HG02759 (cell line): ENCODE results near the gene RAP1A.
"Not testable (repeated sequence)": the region's sequence is repeated elsewhere in the genome, so short reads cannot be mapped to it uniquely, and the experiment has no call there.

Source experiments
- ATAC-seq: cut with Tn5 transposase; IDR thresholded peaks from one replicate; pipeline ENCODE4 v1.9.1; 2021; ENCODE audit warnings: mild to moderate bottlenecking, moderate library complexity; ENCODE audit not compliant: unreplicated experiment

Gene RAP1A

DNA sequence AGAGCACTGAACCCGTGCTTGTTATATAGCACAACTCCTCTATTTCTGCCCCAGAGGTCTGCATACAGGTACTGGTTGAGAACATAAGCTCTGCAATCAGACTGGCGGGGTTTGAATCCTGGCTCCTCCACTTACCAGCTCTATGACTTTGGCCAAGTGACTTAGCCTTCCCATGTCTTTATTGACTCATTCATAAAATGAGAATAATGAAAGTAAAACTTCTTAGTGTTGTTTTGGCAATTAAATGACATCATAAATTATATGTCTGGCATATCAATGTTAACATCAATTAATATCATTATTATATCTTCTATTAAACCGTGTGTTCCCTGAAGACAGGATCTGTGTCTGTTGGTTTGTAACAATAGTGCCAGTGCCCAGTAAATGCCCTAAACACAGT is 115.3 kb downstream of the RAP1A start:
- ATAC-seq = no peak

DNA sequence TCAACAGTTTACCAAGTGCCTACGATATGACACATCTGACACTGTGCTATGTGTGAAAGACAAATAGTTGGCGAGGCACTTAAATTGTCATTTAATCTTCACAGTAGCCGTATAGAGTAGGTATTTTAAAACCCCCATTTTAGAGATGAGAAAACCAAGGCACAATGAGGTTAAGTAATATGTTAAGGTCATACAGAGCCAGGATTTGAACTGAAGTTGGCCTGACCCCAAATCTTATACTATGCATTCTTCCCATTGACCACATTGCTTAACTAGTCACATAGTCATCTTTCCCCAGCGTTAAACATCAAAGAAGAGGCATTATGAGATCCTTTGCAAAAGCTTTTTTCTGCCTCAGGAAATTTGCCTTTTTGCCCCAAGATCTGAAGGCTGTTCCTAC is 115.7 kb downstream of the RAP1A start:
- ATAC-seq = no peak

DNA sequence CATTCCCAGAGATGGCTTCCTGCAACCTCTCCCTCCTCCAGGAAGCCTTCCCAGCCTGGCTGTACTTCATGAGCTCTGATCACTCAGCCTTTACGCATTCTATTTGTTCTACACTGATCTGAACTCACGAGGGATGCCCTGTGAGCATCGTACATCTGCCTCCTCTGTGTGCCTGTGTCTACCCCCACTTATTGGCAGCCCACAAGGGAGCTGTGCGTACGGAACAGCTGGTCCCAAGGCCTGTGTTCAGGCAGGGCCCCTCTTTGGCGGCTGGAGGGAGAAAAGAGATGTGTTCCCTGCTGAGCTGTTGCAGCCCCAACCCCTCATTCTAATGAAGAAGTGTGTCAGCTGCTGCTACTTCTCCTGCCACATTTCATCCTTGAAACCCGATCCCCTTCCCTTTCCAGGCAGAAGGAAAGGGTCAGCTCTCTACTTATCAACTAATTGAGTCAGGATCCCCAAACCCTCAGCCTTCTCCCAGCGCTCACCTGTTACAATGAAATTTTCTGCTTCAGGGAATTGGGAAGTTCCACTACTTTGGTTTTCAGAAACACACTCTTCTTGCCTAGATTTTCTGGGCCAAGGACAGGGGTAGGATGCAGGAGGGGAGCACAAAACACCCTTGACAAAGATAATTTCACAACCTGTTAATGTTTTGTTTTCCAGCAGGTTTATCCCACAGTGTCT is 116.4 kb downstream of the RAP1A start:
- no peak for ATAC-seq

DNA sequence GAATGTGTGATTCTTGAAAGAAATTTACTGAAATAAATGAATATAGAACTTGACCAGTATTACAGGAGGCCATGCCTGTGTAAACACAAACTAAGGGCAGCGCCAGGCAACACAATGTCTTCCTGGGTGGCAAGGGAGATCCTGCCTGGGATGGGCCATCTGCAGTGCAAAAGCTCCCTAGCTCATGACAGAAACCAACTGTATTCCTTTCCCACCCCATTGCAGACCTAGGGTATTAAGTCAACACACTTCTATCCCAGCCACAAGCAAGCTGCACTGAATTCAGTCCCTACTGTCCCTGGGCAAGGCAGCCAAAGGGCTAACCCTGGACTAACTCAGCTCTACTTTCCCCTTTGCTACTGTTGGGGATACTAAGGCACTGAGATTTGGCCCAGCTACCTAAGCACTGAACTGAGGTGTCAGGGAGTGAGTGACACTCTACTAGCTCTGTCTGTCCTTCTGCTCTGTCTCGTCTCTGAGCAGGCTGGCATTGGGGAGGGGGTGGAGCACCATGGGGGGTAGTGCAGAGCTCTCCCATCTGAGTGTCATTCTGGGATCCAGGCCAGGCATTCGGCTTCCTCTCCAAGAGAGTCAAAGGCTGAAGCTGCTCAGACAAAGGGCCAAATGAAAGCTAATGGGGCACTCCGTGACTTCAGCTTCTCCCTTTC is 117.1 kb downstream of the RAP1A start:
- no peak for ATAC-seq

DNA sequence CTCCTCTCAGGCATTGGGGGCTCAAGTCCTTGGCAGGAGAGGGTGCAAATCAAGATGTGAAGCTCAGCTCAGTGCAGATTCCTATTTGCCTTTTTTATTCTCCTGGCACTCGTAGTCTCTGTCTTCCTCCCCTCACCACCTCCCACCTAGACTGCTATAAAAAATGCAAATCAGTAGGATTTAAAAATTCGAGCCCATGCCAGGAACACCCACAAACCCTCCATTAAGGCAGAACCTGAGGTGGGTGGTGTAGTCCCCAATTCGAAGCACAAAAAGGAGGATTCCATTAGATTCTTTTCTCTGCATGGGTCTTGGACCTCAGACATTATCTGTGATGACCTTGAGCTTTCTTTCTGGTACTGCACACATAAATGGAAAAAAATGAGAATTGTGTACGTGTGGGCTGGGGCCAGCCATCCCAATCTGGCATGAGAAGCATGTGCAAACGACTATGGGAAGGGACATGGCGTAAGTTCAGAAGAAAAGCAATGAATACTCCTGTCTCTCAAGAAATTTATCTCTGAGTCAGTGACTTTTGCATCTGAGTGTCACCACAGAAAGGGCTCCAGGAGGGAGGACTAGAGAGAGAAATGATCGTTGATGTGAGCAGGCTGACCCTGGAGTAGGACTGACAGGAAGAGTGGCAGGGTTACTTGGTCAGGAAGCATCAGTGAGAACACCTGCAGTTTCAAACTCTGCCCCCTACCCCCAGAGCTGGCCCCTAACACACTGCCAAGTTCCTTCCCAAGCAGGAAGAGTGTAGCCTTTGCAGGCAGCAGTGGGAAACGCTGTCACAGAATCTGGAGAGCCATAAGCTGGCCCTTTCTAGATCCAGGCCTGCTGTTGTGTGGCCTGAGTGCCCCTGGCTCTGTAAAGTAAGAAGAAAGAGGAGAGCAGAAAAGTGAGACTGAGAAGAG is 117.9 kb downstream of the RAP1A start:
- no peak for ATAC-seq

DNA sequence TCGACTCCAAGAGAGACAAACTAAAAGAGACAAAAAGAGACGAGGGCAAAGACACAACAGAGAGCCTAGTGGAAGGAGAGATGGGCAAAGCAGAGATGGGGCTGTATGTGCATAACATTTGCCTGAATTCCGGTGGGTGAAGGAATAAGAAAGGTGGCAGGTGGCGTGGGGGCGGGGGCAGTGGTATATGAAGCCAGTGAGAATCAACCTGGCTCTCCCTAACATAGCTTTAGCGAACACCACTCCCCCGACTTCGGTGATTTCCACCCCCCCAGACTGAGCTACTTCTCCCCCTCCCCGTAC is 118.5 kb downstream of the RAP1A start:
- ATAC-seq = no peak

DNA sequence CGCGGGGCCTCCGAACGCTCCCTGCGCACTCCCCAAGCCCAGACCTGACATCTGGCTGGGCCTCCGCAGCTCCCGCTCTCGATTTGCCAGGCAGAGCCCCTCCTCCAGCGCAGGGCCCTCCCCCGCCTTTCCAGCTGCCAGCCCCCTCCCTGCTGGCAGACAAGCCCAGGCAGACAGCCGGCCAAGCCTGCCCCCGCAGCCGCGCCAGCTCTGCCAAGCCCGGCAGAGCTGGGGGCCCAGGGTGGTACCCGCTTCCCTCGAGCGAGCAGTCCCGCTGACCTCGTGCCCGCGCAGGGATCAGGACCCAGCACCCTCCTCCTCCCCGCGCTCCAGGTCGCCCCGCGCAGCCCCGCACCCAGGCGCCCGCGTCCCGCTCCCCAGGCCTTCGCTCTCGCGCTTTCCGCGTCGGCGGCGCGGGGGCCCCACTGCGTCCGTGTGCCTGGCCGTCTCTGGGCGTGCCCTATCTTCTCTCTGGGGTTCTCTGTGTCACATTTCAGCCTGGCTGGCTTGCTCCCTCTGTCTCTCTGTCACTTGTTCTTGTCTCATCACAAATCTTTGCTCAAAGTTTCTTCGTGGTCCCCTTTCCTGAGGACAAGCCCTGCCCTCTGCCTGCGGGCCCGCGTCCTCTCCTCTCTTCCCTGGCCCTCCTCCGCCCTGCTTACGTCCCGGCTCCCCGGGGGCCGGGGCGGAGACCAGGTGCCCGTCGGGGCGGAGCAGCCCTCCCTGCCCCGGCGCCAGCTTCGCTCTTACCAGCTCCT is 119.0 kb downstream of the RAP1A start:
- ATAC-seq = peak; percentile 52

DNA sequence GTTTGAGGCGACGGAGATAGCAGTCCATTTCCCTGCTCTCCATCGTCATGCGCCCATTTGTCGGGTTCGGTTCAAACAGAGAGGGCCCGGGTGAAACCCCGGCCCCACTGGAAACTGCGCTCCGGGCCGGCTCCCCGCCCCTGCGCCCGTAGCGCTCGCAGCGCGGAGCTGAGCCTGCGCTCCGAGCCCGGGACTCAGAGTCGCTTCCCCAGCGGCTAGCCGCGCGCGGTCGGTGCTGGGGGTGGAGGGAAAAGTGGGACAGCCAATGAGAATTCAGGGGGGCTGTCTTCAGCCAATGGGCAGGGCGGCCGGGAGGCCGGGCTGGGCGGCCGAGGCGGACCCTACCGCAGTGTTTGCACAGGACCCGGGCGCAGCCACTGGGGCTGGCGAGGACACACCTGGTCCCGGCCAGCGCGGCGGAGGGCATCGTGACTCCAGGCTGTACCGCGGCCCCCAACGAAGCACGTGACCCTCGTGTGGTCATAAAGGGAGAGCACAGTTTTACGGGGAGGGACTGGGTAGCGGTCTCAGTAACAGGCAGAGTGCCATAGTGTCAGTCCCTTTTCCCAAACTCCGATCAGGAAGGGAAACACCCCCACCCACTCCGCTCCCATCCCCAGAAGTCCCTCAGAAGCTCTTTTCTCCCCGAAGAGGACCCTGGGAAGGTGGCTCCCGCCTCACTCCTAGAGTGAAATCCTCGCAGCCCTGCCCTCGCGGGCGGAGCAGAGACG is 119.8 kb downstream of the RAP1A start, which contains the start of gene INKA2:
Gene INKA2 (minus strand): TSS at position 202 of the 731 bp plus-strand sequence. CDS start 153 bp downstream, at position 49.
- peak; percentile 90 for ATAC-seq

DNA sequence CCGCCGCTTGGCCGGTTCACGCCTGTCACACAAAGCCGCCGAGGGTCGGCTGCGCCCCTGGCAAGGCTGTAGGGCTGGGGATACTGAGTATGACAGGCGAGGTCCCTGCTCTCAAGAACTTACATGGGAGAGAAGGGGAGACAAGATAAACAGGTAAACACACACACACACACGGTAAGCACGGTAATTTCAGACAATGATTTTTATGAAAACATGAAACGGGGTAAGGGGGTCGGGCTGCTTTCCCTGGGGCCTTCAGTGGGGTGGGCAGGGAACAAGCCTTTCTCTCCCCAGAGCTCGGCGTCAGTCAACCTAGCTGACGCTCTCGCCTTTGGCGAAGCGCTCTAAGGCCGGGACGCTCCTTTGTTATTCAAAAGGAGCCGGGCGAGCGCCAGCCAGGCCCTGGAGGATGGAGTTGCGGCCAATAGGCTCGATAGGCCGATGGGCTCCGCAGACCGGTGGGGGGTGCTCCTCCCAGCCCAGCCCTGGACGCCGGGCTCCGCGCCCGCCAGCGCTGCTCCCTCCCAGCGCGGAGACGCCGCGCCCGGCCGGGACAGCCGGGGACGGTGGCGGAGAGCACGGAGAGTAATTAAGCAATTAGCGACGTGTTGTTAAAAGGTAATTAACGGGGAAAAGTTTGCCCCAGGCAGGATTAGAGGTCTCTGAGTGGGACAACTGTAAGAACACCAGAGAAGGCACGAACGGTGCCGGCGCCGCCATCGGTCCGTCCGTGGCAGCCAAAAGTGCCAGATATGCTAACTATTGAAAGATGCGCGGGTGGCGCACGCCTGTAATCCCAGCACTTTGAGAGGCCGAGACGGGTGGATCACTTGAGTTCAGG is 120.6 kb downstream of the RAP1A start:
- no peak for ATAC-seq

DNA sequence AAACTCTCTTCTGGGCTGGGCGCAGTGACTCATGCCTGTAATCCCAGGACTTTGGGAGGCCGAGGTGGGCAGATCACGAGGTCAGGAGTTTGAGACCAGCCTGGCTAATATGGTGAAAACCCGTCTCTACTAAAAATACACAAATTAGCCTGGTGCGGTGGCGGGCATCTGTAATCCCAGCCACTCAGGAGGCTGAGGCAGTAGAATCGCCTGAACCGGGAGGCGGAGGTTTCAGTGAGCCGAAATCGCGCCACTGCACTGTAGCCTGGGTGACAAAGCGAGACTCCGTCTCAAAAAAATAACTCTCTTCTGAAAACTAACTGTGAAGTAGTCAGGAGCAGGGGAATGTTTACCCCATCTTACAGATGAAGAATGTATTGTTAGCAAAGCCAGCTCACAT is 122.7 kb downstream of the RAP1A start:
- ATAC-seq = not testable (repeated sequence)

DNA sequence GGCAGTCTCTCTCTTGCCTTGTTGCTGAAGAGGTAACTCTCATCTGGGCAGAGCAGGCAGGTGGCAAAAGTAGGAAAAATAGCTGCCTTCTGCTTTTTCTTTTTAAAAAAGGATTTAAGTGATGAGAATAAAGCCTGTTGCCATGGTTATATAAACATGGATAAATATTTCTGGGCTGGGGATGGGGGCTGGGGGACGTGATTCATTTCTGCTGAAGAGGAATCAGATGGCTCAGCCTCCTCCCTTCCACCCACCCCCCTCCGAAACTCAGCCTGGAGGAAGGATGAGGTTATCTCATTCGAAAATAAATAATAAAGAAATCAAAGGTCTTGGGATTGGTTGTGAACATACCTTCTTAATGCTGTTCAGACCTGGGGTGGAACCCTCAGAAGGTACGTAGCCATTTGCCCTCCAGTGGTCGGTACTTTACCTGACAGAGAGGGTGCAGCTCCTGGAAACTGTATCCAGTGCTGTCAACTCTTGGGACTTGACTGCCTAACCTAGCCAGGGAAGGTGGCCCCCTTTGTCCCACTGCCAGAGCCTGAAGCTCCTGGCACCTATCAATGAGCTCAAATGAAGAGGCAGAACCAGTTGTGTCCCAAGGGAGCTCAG is 123.5 kb downstream of the RAP1A start:
- ATAC-seq = no peak

DNA sequence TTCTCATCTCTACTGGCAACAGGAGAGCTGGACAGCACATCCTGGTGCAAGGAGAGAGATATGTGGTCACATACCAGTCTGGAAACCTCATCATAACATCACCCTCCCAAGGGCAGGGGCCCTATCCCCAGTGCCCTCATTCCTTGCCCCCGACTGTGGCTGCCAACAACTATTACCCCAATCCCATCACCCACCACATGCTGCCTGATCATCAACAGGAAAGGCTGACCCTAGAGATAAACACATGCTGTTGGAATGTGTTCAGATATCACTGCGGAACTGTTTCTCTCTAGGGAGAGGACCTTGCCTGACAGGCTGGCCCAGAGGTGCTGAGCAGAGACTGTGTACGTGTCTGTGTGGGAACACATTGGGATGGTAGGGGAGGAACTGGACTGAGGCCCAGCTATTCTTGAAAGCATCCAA is 124.1 kb downstream of the RAP1A start:
- ATAC-seq = no peak

DNA sequence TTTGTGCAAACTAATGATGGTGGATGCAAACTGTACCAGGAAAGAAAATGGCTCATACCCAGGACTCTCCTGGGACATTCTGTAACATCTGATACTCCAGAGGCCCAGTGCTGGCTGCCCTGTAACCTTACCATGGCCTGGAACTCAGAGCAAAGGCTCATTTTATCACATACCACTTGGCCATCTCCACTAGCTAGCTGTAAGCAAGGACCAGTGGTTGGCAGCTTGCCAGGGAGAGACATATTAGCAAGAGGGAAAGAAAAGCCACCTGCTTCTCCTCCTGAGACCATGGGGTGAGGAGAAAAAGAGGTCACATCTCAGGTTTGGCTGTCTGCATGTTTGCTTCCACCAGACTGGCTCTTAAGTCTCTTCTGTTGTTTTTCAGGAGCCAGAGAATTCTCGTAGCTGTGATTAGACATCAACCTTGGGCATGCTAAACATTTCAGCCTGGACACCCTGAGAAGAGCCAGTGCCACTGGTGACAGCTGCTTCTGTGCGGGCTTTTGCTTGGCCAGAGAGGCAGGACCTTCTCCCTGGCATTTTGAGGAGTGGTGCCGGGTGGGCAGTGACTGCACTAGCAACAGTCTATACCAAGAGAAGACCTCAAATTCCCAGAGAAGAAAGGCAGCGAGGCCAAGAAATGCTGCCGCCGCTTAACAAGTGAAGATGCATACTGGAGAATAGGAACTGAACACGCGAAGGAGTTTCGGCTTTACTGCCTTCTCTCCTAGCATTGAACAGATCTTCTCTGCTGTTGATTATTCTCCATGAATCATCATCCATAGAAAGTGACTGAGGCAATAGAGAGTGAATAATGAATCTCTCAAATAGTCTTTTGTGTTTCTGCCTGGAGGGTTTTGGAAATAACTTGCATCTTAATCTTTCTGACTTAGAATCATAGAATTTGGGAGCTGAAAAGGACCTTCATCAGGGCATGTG is 126.4 kb downstream of the RAP1A start:
- no peak for ATAC-seq

DNA sequence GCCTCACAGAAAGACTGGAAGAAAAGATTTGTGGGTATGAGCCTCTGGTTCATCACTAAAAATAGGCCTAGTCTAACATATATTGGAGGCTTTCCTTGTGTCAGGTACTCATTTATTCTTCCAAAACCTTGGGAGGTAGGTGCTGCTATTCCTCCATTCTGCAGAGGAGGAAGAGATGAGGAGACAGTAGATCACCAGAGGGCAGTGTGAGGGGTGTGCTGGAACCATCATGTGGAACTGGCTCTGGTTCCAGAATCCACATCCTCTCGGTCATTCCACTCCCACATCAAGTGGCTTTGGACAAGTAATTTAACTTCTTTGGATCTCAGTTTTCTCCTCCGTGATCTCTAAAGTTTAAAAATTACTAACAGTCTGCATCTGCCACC is 127.0 kb downstream of the RAP1A start:
- ATAC-seq = no peak

DNA sequence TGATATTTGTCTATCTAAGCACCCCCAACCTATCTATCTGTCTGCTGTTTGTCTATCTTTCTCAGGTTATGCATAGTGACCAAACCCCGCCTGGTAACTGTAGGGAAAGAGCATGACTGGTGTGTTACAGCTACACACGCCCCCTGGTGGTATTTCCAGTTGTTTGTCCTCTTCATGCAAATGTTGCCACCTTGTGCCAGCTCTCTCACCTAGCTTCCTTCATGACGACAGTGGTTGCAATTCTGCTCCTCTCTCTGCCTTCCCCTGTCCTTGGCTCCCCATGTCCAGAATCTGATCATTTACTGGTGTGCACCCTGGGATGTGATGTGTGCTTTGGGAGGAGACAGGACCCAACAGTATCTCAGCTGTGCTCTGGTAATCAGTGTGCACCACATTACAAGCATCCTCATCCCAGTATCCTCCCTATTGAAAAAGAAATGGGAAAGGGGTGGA is 127.7 kb downstream of the RAP1A start:
- ATAC-seq = peak; percentile 76

DNA sequence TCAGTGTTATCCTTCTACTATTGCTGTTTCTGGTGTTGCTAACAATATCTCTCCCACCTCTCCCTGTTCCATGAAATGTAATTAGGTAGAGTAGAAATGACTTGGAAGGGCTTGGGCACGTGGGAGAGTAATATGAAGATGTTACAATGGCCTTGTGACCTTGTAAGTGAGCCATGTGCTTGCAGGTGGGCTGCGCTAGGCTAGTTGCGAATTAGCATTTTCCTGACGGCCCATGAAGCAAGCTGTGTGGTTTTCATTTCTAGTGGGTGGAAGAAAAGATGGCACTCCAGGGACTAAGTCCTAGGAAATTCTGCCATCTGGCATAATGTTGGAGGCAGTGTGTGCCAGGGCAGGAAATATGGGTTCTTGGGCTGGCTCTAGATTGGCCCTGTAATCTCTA is 128.4 kb downstream of the RAP1A start:
- no peak for ATAC-seq

DNA sequence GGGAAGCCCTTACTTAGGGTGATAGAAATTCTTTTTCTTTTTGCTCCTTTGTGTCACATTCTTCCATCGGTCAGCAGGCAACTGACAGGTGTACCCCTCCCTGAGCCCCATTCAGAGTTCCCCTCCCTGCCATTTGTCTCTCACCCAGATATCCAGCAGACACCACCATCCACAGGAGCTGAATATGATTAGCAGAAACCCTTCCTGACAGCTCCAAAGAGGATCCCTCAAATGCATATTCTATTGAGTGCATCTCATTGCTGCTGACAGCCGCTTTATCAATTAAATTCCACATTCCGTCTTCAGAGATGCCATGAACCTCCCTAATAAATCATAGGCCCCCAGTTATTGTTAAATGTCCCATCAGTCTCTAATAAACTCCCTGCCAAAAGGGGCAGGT is 130.0 kb downstream of the RAP1A start:
- ATAC-seq = no peak

DNA sequence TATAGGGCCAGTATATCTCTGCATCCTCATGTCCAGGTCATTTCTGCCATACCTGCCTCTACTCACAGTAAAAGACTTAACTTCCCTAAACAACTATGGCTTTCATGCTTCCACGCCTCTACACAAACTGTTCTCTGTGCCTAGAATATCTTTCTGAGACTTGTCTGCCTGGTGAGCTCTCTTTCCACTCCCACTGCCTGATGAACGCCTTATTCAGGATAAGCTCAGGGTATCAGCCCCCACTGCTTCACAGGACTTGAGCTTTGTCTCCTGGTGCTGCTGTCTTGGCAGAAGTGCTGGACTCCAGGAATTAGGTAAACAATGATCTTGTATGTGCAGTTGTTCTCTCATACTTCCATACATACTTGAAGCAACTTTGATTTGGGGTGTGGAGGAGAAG is 131.3 kb downstream of the RAP1A start:
- no peak for ATAC-seq
